Left kidney (tissue), 2 donors: ENCODE data around the gene CDK13. TPM values are rescaled to one million over a fixed set of nuclear protein-coding genes. Genes with fewer than 3 reads are reported as not detected.

Experiments
- DNase-seq: peaks from one replicate; pipeline ENCODE4 v3.0.0-alpha.2; 2013
- polyA plus RNA-seq: library from polyadenylated mRNA; unstranded; fragments of 120-200 nt; gene quantifications from one replicate; pipeline ENCODE4 v1.2.1, GENCODE V29; 2013; ENCODE audit not compliant: insufficient read length

Gene CDK13
- polyA plus RNA-seq, 1 donor: 87.4 TPM

GRCh38 chr7:39948375-39948955, 1.6 kb upstream of the CDK13 start:
- DNase-seq: no peak

GRCh38 chr7:39948956-39949928, 814 bp upstream of the CDK13 start:
- DNase-seq: peak; percentile 99

DNA sequence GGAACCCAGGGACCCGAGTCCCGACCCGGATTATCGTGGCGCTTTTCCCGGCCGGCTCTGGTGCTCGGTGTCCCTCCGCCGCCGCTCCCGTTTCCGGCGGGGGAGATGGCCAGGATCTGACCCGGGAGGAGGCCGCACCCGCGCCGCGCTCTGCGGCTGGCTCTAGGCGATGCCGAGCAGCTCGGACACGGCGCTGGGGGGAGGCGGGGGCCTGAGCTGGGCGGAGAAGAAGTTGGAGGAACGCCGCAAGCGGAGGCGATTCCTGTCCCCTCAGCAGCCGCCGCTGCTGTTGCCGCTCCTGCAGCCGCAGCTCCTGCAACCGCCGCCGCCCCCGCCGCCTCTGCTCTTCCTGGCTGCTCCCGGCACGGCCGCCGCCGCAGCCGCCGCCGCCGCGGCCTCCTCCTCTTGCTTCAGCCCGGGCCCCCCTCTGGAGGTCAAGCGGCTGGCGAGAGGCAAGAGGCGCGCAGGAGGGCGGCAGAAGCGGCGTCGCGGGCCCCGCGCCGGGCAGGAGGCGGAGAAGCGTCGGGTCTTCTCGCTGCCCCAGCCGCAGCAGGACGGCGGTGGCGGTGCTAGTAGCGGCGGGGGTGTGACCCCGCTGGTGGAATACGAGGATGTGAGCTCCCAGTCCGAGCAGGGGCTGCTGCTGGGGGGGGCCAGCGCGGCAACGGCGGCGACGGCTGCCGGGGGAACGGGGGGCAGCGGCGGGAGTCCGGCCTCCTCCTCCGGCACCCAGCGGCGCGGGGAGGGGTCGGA, 593 bp downstream of the CDK13 start:
- DNase-seq: no peak

- peak; percentile 59 for DNase-seq
Measured at GRCh38 chr7:39951226-39952194, 1.5 kb downstream of the CDK13 start.

DNA sequence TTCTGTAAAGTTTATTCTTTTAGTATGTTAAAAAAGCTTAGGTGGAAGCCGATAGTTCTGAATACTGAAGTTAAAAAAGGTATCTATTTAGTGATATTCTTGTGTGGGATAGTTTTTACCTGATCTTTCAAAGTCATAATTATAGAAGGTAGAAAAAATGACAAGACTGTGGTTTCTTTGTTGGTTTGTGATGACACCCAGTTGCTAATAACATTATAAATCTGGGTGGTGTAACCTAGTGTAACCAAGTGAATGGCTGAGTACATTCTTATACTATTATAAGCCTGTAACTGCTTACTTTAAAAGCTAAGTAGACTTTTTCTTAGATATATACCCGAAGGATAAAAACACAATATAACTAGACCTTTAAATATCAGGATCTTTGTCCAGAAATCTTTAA, 2.3 kb downstream of the CDK13 start:
- DNase-seq: no peak

DNA sequence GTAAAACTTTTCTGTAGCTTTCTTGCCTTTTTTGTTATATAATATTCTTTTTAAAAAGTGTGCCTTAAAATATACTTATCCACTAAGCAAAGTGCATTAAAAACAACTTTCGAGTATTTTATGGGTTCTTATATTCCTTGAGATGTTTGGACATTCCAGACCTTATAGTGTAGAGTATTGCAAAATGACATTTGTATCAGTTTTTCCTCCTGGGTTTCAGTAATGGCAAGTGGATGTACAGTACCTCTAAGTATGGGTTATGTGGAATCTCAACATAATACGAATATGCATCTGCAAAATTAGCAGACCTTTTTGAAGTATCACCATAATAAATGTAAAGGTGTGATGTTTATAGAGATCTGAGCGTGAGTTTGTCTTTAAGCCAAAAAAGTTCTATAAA, 2.7 kb downstream of the CDK13 start:
- no peak for DNase-seq

- no peak for DNase-seq
Measured at GRCh38 chr7:39954694-39955093, 4.6 kb downstream of the CDK13 start.

DNA sequence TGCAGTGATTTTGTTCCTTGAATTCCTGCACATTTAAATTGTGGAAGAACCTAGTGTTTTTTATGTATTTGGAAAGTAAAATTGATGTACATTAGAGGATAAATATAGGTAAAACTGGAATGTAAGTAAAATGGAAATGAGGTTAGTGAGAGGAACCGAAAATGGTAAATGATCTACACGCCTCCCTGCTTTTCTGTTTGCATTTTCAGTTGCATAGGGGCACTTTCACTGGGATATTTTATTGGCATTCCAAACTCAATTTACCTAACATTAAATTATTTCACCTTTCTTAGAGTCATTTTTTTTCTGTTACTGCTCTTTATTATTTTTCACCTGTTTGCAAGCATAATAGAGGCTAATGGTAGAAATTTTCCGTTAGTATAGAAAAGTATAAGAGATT, 8.0 kb downstream of the CDK13 start:
- no peak for DNase-seq

- no peak for DNase-seq
Measured at GRCh38 chr7:39967406-39968161, 17.5 kb downstream of the CDK13 start.

GRCh38 chr7:39969431-39969830, 19.4 kb downstream of the CDK13 start:
- DNase-seq: no peak

GRCh38 chr7:39971924-39972323, 21.9 kb downstream of the CDK13 start:
- no peak for DNase-seq

GRCh38 chr7:39973801-39974200, 23.7 kb downstream of the CDK13 start:
- no peak for DNase-seq

- no peak for DNase-seq
Measured at GRCh38 chr7:39978230-39978934, 28.3 kb downstream of the CDK13 start.

DNA sequence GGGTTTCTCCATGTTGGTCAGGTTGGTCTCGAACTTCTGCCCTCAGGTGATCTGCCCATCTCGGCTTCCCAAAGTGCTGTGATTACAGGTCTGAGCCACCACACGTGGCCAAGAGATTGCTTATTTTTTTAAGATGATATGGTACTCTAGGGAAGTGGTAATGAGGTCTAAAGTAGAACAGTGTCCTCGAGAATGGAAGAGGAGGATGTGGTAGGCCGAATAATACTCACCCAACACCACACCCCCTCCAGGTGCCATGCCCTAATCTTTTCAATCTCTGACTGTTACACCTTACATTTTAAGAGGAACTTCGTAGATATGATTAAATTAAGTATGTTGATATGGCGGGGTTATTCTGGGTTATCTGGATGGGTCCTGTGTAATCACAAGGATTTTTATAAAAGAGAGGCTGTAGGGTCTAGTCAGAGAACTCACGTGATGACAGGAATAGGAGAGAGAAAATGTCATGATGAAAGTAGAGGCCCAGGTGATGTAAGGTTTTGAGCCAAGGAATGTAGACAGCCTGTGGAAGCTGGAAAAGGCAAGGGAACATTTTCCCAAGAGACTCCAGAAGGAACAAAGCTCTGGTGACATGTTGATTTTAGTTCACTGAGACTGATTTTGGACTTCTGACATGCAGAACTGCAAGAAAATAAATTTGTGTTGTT, 29.5 kb downstream of the CDK13 start:
- DNase-seq: no peak

- DNase-seq: no peak
Measured at GRCh38 chr7:39985398-39985918, 35.4 kb downstream of the CDK13 start.

DNA sequence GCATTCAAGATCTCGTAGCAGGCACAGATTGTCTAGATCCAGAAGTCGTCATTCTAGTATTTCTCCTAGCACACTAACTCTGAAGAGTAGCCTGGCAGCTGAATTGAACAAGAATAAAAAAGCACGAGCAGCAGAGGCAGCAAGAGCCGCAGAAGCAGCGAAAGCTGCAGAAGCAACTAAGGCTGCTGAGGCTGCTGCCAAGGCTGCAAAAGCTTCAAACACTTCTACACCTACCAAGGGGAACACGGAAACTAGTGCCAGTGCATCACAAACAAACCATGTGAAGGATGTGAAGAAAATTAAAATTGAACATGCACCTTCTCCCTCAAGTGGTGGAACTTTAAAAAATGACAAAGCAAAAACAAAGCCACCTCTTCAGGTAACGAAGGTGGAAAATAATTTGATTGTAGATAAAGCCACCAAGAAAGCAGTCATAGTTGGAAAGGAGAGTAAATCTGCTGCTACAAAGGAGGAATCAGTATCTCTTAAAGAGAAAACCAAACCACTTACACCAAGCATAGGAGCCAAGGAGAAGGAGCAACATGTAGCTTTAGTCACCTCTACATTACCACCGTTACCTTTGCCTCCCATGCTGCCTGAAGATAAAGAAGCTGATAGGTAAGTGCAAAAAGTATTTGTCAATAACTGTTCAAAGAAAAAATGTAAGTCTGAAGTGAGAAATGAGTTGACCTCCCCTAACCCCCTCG, 37.7 kb downstream of the CDK13 start:
- no peak for DNase-seq

DNA sequence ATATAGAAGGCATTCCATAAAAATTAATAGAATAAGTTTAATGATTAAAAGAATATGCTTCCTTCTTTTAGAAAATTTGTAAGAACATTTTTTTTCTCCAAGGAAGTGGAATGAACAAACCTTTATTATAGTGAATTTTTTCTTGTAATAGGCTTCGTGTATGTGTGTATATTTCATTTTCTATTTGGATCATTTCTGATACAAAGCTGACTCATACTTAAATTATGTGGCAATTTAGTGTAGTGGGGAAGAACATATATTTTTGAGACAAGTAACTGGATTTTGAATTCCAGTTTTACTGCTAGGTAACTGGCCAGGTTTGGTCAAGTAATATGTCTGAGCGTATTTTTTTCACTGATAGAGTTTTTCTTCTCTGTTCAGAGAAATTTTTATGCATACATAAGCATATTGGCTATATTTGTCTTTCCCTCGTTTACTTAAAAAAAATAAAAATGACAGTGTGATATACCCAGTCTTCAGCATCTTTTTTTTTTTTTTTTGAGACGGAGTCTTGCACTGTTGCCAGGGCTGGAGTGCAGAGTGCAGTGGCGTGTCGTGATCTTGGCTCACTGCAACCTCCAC, 50.8 kb downstream of the CDK13 start:
- no peak for DNase-seq

DNA sequence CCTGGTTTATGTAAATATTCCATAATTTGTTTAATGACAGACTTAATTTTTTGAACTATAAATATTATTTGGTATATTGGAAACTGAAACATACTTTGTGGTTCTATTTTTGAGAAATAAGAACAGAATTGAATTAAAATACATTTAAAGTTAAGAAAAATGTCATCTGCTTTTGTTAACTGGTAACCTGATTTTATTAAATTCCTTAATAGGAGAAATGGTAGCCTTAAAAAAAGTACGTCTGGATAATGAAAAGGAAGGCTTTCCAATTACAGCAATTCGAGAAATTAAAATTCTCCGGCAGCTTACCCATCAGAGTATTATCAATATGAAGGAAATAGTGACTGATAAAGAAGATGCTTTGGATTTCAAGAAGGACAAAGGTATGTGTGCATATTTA, 51.6 kb downstream of the CDK13 start:
- no peak for DNase-seq
